Chondrocyte (in vitro differentiated cells): ENCODE data around the gene LYRM4. TPM values are rescaled to one million over a fixed set of nuclear protein-coding genes. Genes with fewer than 3 reads are reported as not detected.

Experiments used
- DNase-seq: peaks from one replicate; pipeline ENCODE4 v3.0.0; 2021; ENCODE audit warnings: mixed read lengths, low spot score
- H3K27ac Mint-ChIP-seq: one replicate; pipeline ENCODE4 v1.8.0; 2021; ENCODE audit warnings: mild to moderate bottlenecking, moderate library complexity, mixed read lengths; ENCODE audit not compliant: unreplicated experiment
- H3K27me3 Mint-ChIP-seq: 2 replicates; pipeline ENCODE4 v1.8.0; 2021; ENCODE audit warnings: low read depth, mixed read lengths
- H3K36me3 Mint-ChIP-seq: 2 replicates; pipeline ENCODE4 v1.8.0; 2021; ENCODE audit warnings: low read depth, mixed read lengths
- H3K4me1 Mint-ChIP-seq: 2 replicates; pipeline ENCODE4 v1.8.0; 2021; ENCODE audit warnings: low read depth, mild to moderate bottlenecking, mixed read lengths
- H3K4me3 Mint-ChIP-seq: one replicate; pipeline ENCODE4 v1.8.0; 2021; ENCODE audit warnings: mild to moderate bottlenecking, moderate library complexity, mixed read lengths; ENCODE audit not compliant: unreplicated experiment
- H3K9me3 Mint-ChIP-seq: 2 replicates; pipeline ENCODE4 v1.8.0; 2021; ENCODE audit warnings: low read depth, mixed read lengths
- CTCF ChIP-seq: fragments of 200-600 bp; sonication (generic); IDR thresholded peaks from 2 replicates; pipeline ENCODE4 v1.5.0; 2021; ENCODE audit warnings: antibody characterized with exemption, mild to moderate bottlenecking, moderate library complexity
- total RNA-seq: library from RNA; stranded (reverse); gene quantifications from 3 replicates; pipeline ENCODE4 v1.2.1, GENCODE V29; 2021

Gene LYRM4
- total RNA-seq, 1 donor from 2014 or later: 18.0 TPM

GRCh38 chr6:5270093-5270680, 9.4 kb upstream of the LYRM4 start:
- Mint-ChIP-seq H3K4me3 (no peak overlapping the region), H3K9me3 (peaks cover 2% of the 10 kb centered on the region), H3K27me3 (no peaks in the 10 kb centered on the region), H3K36me3 (peaks cover 4% of the 10 kb centered on the region), H3K27ac (no peak overlapping the region), H3K4me1 (no peaks in the 10 kb centered on the region)
- no peak for TF ChIP-seq CTCF
- DNase-seq: no peak

DNA sequence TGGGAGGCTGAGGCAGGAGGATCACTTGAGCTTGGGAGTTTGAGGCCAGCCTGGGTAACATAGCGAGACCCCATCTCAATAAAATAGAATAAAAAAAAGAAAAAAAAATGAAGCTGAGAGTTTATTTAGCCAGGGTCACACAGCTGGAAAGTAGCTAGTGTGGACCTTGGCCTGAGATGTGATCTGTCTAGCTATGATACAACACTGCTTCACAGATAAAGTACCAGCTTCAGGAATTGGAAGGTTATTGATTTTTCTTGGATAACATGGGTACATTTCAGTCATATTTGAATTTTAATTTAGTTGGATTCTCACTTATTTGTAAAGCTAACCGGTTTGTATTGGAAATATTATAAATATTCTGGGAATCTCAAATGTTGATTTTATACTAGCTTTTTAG, 5.7 kb upstream of the LYRM4 start:
- no peak overlapping the region for H3K27ac Mint-ChIP-seq
- DNase-seq: no peak
- no peak for TF ChIP-seq CTCF
- H3K36me3 Mint-ChIP-seq: peaks cover 4% of the 10 kb centered on the region
- no peaks in the 10 kb centered on the region for H3K27me3 Mint-ChIP-seq
- peaks cover 11% of the 10 kb centered on the region for H3K4me1 Mint-ChIP-seq
- H3K4me3 Mint-ChIP-seq: no peak overlapping the region
- H3K9me3 Mint-ChIP-seq: peaks cover 2% of the 10 kb centered on the region

DNA sequence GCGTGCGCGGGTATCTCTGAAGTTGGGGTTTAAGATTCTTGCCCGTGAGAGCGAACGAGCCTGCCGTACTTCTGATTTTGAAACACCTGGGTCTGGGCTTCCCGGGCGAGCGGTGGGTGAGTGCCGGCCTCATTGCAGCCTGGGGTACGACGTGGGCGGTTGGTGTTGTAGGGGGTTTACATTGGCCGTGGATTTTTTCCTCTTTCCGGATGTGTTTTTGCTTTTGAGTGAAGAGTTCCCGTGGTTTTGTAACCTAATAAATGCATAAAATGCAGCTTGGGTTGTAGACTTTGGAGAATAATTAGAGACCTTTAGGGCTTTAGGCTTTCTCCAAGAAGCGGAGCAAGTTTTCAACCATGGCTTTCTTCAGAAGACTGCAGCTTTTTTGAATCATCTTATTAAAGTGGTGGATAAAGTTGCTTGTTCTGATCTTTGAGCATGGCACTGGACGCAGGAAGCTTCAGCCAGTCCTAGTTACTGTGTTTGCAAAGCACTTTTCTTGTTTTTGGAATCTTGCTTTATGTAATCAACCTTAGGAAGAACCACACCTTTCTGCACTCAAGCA, 877 bp upstream of the LYRM4 start:
- Mint-ChIP-seq H3K4me3 (peak overlapping the region; percentile 96), H3K27me3 (no peaks in the 10 kb centered on the region), H3K36me3 (peaks cover 7% of the 10 kb centered on the region), H3K27ac (peak overlapping the region; percentile 100), H3K9me3 (no peaks in the 10 kb centered on the region), H3K4me1 (peaks cover 22% of the 10 kb centered on the region)
- no peak for DNase-seq
- TF ChIP-seq CTCF: no peak

GRCh38 chr6:5260111-5260620, 584 bp downstream of the LYRM4 start:
- Mint-ChIP-seq H3K4me1 (peaks cover 22% of the 10 kb centered on the region), H3K27ac (peak overlapping the region; percentile 96), H3K36me3 (peaks cover 8% of the 10 kb centered on the region), H3K9me3 (no peaks in the 10 kb centered on the region), H3K27me3 (no peaks in the 10 kb centered on the region), H3K4me3 (peak overlapping the region; percentile 96)
- no peak for TF ChIP-seq CTCF
- DNase-seq: no peak

- H3K4me3 Mint-ChIP-seq: peak overlapping the region; percentile 96
- no peak for DNase-seq
- no peaks in the 10 kb centered on the region for H3K27me3 Mint-ChIP-seq
- H3K9me3 Mint-ChIP-seq: no peaks in the 10 kb centered on the region
- no peak overlapping the region for H3K27ac Mint-ChIP-seq
- peaks cover 22% of the 10 kb centered on the region for H3K4me1 Mint-ChIP-seq
- no peak for TF ChIP-seq CTCF
- H3K36me3 Mint-ChIP-seq: peaks cover 10% of the 10 kb centered on the region
These were observed 1.3 kb downstream of the LYRM4 start for GRCh38 chr6:5259428-5259827.
